ENCODE measurements around the gene CT45A8.
"Not testable (repeated sequence)": the region's sequence is repeated elsewhere in the genome, so short reads cannot be mapped to it uniquely, and the experiment has no call there.

Gene CT45A8, protein sequence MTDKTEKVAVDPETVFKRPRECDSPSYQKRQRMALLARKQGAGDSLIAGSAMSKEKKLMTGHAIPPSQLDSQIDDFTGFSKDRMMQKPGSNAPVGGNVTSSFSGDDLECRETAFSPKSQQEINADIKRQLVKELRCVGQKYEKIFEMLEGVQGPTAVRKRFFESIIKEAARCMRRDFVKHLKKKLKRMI

DNA sequence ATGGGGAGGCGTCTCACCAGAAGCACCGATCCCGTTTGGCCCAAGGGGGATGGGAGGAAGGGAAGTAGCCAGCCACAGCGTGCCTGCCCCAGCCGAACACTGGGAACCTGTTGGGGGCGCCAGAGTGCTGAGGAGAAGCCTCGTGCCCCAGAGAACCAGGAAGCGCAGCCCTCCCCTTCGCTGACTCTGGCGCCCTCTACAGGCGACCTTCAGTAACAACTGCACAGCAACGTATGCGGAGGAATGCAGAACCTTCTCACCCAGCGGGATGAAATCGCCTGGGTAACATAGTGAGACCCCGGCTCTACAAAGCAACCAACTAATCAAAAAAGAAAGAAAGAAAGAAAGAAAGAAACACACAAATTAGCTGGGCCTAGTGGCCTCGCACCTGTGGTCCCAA, at the start of gene CT45A8:
Gene CT45A8, minus strand, starts transcription at position 101 of the 400 bp plus-strand sequence. CDS start 3,755 bp downstream, outside the sequence.
- not testable (repeated sequence) for H3K4me3 ChIP-seq (ENCODE audit: control insufficient read depth, low read depth, low read length); DNase-seq (ENCODE audit: low read depth)

DNA sequence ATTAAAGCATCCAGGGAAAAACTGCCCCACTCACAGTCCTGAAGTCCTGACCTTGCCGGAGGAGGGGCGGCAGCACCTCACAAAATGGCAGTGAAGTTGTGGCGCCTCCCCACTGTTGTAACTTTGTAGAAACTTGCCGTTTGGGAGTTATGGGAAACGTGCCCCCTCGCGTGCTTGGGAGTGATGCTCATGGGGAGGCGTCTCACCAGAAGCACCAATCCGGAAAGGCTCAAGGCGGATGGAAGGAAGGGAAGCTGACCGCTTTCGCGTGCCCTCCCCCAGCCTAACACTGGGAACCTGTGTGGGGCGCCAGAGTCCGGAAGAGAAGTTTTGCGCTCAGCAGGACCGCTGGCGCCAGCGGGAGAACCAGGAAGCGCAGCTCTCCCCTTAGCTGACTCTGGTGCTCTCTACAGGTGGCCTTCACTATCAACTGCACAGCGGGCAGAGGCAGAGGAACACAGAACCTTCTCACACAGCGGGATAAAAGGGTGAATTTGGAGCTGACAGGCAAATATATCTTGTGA, 39.0 kb upstream of the CT45A8 start, which contains the start of the genes CT45A10 and SAGE1:
Gene CT45A10, minus strand, starts transcription at position 151 of the 524 bp plus-strand sequence. CDS start 8,100 bp downstream, outside the sequence.
Gene SAGE1, plus strand, starts transcription at position 423 of the 524 bp plus-strand sequence. CDS start 2,527 bp downstream, outside the sequence.
- no peak for DNase-seq (ENCODE audit: low read depth)
- H3K4me3 ChIP-seq (ENCODE audit: control insufficient read depth, low read depth, low read length): no peak within 1 kb of the TSS
- TF ChIP-seq, protein P1, sequence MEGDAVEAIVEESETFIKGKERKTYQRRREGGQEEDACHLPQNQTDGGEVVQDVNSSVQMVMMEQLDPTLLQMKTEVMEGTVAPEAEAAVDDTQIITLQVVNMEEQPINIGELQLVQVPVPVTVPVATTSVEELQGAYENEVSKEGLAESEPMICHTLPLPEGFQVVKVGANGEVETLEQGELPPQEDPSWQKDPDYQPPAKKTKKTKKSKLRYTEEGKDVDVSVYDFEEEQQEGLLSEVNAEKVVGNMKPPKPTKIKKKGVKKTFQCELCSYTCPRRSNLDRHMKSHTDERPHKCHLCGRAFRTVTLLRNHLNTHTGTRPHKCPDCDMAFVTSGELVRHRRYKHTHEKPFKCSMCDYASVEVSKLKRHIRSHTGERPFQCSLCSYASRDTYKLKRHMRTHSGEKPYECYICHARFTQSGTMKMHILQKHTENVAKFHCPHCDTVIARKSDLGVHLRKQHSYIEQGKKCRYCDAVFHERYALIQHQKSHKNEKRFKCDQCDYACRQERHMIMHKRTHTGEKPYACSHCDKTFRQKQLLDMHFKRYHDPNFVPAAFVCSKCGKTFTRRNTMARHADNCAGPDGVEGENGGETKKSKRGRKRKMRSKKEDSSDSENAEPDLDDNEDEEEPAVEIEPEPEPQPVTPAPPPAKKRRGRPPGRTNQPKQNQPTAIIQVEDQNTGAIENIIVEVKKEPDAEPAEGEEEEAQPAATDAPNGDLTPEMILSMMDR (conservative IDR thresholded peaks at IDR 0.05; ENCODE audit: control insufficient read depth, insufficient read depth, low read depth, low read length): no peak

DNA sequence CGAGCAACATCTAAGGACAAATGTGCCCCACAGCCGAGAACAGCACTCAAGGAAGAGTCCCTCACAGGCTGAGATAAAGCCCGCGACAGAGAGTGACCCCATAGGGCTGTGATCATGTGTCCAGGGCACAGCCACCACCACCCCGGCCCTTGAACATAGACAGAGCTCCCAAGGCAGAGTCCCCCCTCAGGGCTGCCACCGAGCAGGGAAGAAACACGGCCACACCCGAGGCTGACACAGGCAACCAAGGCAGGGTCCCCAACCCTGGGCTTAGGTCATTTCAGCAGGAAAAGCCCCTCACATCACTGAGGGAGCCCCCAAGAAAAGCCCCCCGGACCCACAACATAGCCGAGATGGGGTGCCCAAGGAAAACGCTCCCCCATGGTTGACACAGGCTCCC, 38.4 kb upstream of the CT45A8 start:
- TF ChIP-seq, protein P1 (conservative IDR thresholded peaks at IDR 0.05; ENCODE audit: control insufficient read depth, insufficient read depth, low read depth, low read length): no peak
- no peak for DNase-seq (ENCODE audit: low read depth)
- H3K4me3 ChIP-seq (ENCODE audit: control insufficient read depth, low read depth, low read length): no peak overlapping the region

DNA sequence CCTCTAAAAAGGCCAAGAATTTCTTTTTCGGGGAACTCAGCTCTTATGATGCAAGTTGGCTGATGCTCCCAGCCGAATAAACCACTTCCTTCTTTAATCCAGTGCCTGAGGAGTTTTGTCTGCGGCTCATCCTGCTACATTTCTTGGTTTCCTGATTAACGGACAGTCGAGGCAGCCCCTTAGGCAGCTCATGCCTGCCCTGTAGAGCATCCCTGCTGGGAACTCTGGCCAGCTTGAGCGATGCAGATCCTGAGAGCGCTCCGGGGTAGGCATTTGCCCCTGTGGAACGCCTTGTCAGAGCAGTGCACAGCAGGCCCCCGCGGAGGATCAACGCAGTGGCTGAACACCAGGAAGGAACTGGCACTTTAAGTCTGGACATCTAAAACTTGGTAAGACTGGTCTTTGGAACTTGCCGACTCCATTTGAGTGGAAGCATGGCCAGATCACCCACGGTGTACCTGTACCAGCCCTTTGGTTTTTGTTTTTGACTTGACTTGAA, 35.8 kb upstream of the CT45A8 start:
- TF ChIP-seq, protein P1 (conservative IDR thresholded peaks at IDR 0.05; ENCODE audit: control insufficient read depth, insufficient read depth, low read depth, low read length): no peak
- H3K4me3 ChIP-seq (ENCODE audit: control insufficient read depth, low read depth, low read length): no peak overlapping the region
- DNase-seq (ENCODE audit: low read depth): no peak

DNA sequence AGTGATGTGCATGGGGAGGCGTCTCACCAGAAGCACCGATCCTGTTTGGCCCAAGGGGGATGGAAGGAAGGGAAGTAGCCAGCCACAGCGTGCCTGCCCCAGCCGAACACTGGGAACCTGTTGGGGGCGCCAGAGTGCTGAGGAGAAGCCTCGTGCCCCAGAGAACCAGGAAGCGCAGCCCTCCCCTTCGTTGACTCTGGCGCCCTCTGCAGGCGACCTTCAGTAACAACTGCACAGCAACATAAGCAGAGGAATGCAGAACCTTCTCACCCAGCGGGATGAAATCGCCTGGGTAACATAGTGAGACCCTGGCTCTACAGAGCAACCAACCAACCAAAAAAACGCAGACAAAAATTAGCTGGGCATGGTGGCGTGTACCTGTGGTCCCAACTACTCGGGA, 34.6 kb upstream of the CT45A8 start:
- not testable (repeated sequence) for DNase-seq (ENCODE audit: low read depth); H3K4me3 ChIP-seq (ENCODE audit: control insufficient read depth, low read depth, low read length)

DNA sequence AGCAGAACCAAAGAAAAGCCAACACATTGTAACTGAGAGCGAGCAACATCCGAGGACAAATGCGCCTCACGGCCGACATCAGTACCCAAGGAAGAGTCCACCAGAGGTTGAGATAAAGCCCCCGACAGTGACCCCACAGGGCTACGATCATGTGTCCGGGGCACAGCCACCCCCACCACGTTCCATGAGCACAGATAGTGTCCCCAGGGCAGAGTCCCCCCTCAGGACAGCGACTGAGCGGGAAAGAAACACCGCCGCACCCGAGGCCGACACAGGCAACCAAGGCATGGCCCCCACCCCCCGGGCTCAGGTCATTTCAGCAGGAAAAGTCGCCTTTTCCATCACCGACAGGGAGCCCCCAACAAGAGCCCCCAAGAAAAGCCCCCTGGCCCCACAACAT, 33.9 kb upstream of the CT45A8 start:
- DNase-seq (ENCODE audit: low read depth): not testable (repeated sequence)

DNA sequence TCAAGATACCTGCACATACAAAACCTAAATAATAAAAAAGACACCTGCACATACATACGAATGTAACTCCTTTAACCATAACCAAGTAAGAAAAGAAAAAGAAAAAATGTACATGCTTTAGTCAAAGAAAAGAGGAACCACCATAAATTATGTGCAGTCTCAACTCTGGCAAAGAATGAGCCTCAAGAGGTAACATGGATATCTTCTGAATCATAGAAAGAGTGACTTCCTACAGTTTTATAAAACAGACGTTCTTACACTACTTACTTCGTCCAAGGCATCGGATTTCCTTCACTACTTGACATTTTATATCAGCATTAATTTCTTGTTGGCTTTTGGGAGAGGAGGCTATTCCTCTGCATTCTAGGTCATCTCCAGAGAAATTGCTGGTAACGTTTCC, 28.4 kb upstream of the CT45A8 start:
- H3K4me3 ChIP-seq (ENCODE audit: control insufficient read depth, low read depth, low read length); DNase-seq (ENCODE audit: low read depth): not testable (repeated sequence)

More for the DNA sequence above, 33.9 kb upstream of the CT45A8 start:
- not testable (repeated sequence) for H3K4me3 ChIP-seq (ENCODE audit: control insufficient read depth, low read depth, low read length)

DNA sequence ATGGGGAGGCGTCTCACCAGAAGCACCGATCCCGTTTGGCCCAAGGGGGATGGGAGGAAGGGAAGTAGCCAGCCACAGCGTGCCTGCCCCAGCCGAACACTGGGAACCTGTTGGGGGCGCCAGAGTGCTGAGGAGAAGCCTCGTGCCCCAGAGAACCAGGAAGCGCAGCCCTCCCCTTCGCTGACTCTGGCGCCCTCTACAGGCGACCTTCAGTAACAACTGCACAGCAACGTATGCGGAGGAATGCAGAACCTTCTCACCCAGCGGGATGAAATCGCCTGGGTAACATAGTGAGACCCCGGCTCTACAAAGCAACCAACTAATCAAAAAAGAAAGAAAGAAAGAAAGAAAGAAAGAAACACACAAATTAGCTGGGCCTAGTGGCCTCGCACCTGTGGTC, 17.4 kb upstream of the CT45A8 start, which contains the start of gene CT45A9:
Gene CT45A9, minus strand, starts transcription at position 101 of the 400 bp plus-strand sequence. CDS start 3,751 bp downstream, outside the sequence.
- DNase-seq (ENCODE audit: low read depth); H3K4me3 ChIP-seq (ENCODE audit: control insufficient read depth, low read depth, low read length): not testable (repeated sequence)

DNA sequence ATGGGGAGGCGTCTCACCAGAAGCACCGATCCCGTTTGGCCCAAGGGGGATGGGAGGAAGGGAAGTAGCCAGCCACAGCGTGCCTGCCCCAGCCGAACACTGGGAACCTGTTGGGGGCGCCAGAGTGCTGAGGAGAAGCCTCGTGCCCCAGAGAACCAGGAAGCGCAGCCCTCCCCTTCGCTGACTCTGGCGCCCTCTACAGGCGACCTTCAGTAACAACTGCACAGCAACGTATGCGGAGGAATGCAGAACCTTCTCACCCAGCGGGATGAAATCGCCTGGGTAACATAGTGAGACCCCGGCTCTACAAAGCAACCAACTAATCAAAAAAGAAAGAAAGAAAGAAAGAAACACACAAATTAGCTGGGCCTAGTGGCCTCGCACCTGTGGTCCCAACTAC, 17.2 kb downstream of the CT45A8 start, which contains the start of gene CT45A7:
Gene CT45A7, minus strand, starts transcription at position 101 of the 400 bp plus-strand sequence. CDS start 3,747 bp downstream, outside the sequence.
- DNase-seq (ENCODE audit: low read depth): not testable (repeated sequence)

DNA sequence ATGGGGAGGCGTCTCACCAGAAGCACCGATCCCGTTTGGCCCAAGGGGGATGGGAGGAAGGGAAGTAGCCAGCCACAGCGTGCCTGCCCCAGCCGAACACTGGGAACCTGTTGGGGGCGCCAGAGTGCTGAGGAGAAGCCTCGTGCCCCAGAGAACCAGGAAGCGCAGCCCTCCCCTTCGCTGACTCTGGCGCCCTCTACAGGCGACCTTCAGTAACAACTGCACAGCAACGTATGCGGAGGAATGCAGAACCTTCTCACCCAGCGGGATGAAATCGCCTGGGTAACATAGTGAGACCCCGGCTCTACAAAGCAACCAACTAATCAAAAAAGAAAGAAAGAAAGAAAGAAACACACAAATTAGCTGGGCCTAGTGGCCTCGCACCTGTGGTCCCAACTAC, 34.4 kb downstream of the CT45A8 start, which contains the start of gene CT45A2:
Gene CT45A2, minus strand, starts transcription at position 101 of the 400 bp plus-strand sequence. CDS start 3,747 bp downstream, outside the sequence.
- not testable (repeated sequence) for H3K4me3 ChIP-seq (ENCODE audit: control insufficient read depth, low read depth, low read length); DNase-seq (ENCODE audit: low read depth)

More for the DNA sequence above, 17.2 kb downstream of the CT45A8 start, which contains the start of gene CT45A7:
- not testable (repeated sequence) for H3K4me3 ChIP-seq (ENCODE audit: control insufficient read depth, low read depth, low read length)

DNA sequence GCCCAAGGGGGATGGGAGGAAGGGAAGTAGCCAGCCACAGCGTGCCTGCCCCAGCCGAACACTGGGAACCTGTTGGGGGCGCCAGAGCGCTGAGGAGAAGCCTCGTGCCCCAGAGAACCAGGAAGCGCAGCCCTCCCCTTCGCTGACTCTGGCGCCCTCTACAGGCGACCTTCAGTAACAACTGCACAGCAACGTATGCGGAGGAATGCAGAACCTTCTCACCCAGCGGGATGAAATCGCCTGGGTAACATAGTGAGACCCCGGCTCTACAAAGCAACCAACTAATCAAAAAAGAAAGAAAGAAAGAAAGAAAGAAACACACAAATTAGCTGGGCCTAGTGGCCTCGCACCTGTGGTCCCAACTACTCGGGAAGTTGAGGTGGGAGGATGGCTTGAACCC, 51.7 kb downstream of the CT45A8 start, which contains the start of gene CT45A6:
Gene CT45A6, minus strand, starts transcription at position 101 of the 400 bp plus-strand sequence. CDS start 3,794 bp downstream, outside the sequence.
- DNase-seq (ENCODE audit: low read depth); H3K4me3 ChIP-seq (ENCODE audit: control insufficient read depth, low read depth, low read length): not testable (repeated sequence)

Measured in fibroblast of mammary gland (primary cell).